NB4 (cell line): ENCODE measurements around the gene COL2A1.

ENCODE experiments used
- POLR2A ChIP-seq: IDR thresholded peaks from 2 replicates; pipeline ENCODE4 v1.6.1; 2011; ENCODE audit warnings: mild to moderate bottlenecking; ENCODE audit not compliant: insufficient read length; ENCODE audit errors: extremely low read depth
- TF ChIP-seq, protein P1 (sequence below): IDR thresholded peaks from one replicate; pipeline ENCODE4 v1.5.1; 2012; ENCODE audit warnings: low read depth, low read length

DNA sequence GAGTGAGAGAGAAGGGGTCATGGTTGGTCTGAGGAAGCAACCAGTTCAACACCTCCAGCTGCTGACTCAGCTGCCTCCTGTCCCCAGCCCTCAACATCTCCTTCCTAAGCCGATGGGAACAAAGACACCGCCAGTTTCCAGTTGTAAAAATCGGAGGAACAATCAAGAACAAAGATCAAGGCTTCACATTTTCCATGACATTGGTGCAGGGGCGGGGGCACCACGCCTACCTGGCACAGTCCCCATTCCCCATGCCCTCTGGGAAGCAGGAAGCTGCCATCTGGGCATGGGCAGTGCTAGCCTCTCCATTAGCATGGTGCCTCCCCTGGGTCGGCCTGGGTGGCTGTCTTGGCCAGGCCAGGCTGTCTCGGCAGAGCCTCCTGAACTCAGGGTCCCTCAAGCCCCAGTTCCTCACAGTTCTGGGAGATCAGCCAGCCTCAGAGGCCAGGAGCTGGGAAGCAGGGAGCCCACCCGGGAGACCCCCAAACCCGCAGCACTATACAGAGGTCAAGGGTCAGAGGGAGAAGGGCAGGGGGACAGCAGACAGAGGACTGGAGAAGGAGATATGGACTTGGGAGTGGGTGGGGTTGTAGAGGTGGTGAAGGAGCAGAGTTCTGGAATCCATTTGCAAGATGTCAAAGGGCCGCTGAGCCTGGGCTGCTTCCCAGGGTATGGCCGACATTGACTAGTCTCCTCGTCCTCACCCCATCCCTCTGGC lies 60.5 kb downstream of the COL2A1 start:
- TF ChIP-seq, protein P1, sequence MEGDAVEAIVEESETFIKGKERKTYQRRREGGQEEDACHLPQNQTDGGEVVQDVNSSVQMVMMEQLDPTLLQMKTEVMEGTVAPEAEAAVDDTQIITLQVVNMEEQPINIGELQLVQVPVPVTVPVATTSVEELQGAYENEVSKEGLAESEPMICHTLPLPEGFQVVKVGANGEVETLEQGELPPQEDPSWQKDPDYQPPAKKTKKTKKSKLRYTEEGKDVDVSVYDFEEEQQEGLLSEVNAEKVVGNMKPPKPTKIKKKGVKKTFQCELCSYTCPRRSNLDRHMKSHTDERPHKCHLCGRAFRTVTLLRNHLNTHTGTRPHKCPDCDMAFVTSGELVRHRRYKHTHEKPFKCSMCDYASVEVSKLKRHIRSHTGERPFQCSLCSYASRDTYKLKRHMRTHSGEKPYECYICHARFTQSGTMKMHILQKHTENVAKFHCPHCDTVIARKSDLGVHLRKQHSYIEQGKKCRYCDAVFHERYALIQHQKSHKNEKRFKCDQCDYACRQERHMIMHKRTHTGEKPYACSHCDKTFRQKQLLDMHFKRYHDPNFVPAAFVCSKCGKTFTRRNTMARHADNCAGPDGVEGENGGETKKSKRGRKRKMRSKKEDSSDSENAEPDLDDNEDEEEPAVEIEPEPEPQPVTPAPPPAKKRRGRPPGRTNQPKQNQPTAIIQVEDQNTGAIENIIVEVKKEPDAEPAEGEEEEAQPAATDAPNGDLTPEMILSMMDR: no peak
- TF ChIP-seq POLR2A: no peak
